Mononuclear cell (primary cell): ENCODE results near the gene SLC12A8. TPM values are rescaled to one million over a fixed set of nuclear protein-coding genes. Genes with fewer than 3 reads are reported as not detected.

Source experiments
- H3K27me3 ChIP-seq: 2 replicates; pipeline ENCODE4 v1.6.0; 2011; ENCODE audit warnings: low read length, control low read depth; ENCODE audit not compliant: insufficient read depth
- H3K4me1 ChIP-seq: 2 replicates; pipeline ENCODE4 v1.5.1; 2011; ENCODE audit warnings: mild to moderate bottlenecking, low read length, control low read depth; ENCODE audit not compliant: insufficient read depth
- H3K4me3 ChIP-seq: 2 replicates; pipeline ENCODE4 v1.5.1; 2011; ENCODE audit warnings: mild to moderate bottlenecking, low read length, moderate library complexity
- H3K9me3 ChIP-seq: 2 replicates; pipeline ENCODE4 v1.5.1; 2011; ENCODE audit warnings: low read depth, mild to moderate bottlenecking, control low read depth, low read length
- total RNA-seq: library from RNA; depleted of rRNA; stranded (reverse); fragments of >200 nt; gene quantifications from one replicate; pipeline ENCODE4 v1.2.3, GENCODE V29; 2012

SLC12A8 gene
- total RNA-seq, 1 donor, result not detected

- no peaks in the 10 kb centered on the region for H3K27me3 ChIP-seq
- H3K4me3 ChIP-seq, result no peak overlapping the region
- no peaks in the 10 kb centered on the region for H3K9me3 ChIP-seq
- peaks cover 14% of the 10 kb centered on the region for H3K4me1 ChIP-seq
These were observed 144.3 kb downstream of the SLC12A8 start for GRCh38 chr3:125068265-125068664.

GRCh38 chr3:125067225-125067624 lies 145.3 kb downstream of the SLC12A8 start:
- Histone ChIP-seq H3K4me3 (no peak overlapping the region), H3K9me3 (no peaks in the 10 kb centered on the region), H3K4me1 (peaks cover 14% of the 10 kb centered on the region), H3K27me3 (peaks cover 3% of the 10 kb centered on the region)

- Histone ChIP-seq H3K4me3 (no peak overlapping the region), H3K9me3 (no peaks in the 10 kb centered on the region)
These were observed 149.5 kb downstream of the SLC12A8 start for GRCh38 chr3:125062904-125063618.

GRCh38 chr3:125061646-125062045 lies 150.9 kb downstream of the SLC12A8 start:
- Histone ChIP-seq H3K4me3 (no peak overlapping the region), H3K27me3 (peaks cover 9% of the 10 kb centered on the region), H3K4me1 (no peaks in the 10 kb centered on the region), H3K9me3 (no peaks in the 10 kb centered on the region)

More at GRCh38 chr3:125062904-125063618, 149.5 kb downstream of the SLC12A8 start:
- Histone ChIP-seq H3K27me3 (peaks cover 7% of the 10 kb centered on the region), H3K4me1 (no peaks in the 10 kb centered on the region)

- H3K4me1 ChIP-seq, result peaks cover 5% of the 10 kb centered on the region
These were observed 151.4 kb downstream of the SLC12A8 start for GRCh38 chr3:125061170-125061569.

GRCh38 chr3:125059488-125060245 lies 152.9 kb downstream of the SLC12A8 start:
- H3K4me3 ChIP-seq, result no peak overlapping the region
- no peaks in the 10 kb centered on the region for H3K9me3 ChIP-seq
- peaks cover 9% of the 10 kb centered on the region for H3K4me1 ChIP-seq
- peaks cover 9% of the 10 kb centered on the region for H3K27me3 ChIP-seq

More at GRCh38 chr3:125061170-125061569, 151.4 kb downstream of the SLC12A8 start:
- no peak overlapping the region for H3K4me3 ChIP-seq
- no peaks in the 10 kb centered on the region for H3K9me3 ChIP-seq
- peaks cover 9% of the 10 kb centered on the region for H3K27me3 ChIP-seq

GRCh38 chr3:125058959-125059358 lies 153.6 kb downstream of the SLC12A8 start:
- H3K4me3 ChIP-seq, result no peak overlapping the region
- peaks cover 16% of the 10 kb centered on the region for H3K4me1 ChIP-seq
- no peaks in the 10 kb centered on the region for H3K9me3 ChIP-seq
- peaks cover 9% of the 10 kb centered on the region for H3K27me3 ChIP-seq

GRCh38 chr3:125058529-125058928 lies 154.0 kb downstream of the SLC12A8 start:
- H3K9me3 ChIP-seq, result no peaks in the 10 kb centered on the region
- peaks cover 21% of the 10 kb centered on the region for H3K4me1 ChIP-seq
- no peak overlapping the region for H3K4me3 ChIP-seq
- H3K27me3 ChIP-seq, result peaks cover 9% of the 10 kb centered on the region

GRCh38 chr3:125057186-125057850 lies 155.2 kb downstream of the SLC12A8 start:
- no peaks in the 10 kb centered on the region for H3K9me3 ChIP-seq
- no peak overlapping the region for H3K4me3 ChIP-seq
- peaks cover 7% of the 10 kb centered on the region for H3K27me3 ChIP-seq
- peaks cover 33% of the 10 kb centered on the region for H3K4me1 ChIP-seq

- Histone ChIP-seq H3K9me3 (no peaks in the 10 kb centered on the region), H3K4me1 (peaks cover 45% of the 10 kb centered on the region)
These were observed 156.4 kb downstream of the SLC12A8 start, which contains the start of gene HEG1 for GRCh38 chr3:125055913-125056745. Gene HEG1 (minus strand): TSS chr3:125055997. CDS start chr3:125055890, 107 bp downstream.

GRCh38 chr3:125055331-125055912 lies 157.1 kb downstream of the SLC12A8 start:
- Histone ChIP-seq H3K27me3 (peaks cover 3% of the 10 kb centered on the region), H3K9me3 (no peaks in the 10 kb centered on the region), H3K4me3 (peak overlapping the region; percentile 71), H3K4me1 (peaks cover 52% of the 10 kb centered on the region)

More at GRCh38 chr3:125055913-125056745, 156.4 kb downstream of the SLC12A8 start, which contains the start of gene HEG1:
- H3K27me3 ChIP-seq, result peaks cover 4% of the 10 kb centered on the region
- H3K4me3 ChIP-seq, result peak within 1 kb of the TSS; percentile 71

- H3K4me1 ChIP-seq, result peaks cover 53% of the 10 kb centered on the region
- peaks cover 3% of the 10 kb centered on the region for H3K27me3 ChIP-seq
- H3K4me3 ChIP-seq, result peak overlapping the region; percentile 71
- H3K9me3 ChIP-seq, result no peaks in the 10 kb centered on the region
These were observed 157.9 kb downstream of the SLC12A8 start for GRCh38 chr3:125054449-125055329.

- H3K4me1 ChIP-seq, result peaks cover 59% of the 10 kb centered on the region
- H3K27me3 ChIP-seq, result peaks cover 3% of the 10 kb centered on the region
- H3K4me3 ChIP-seq, result no peak overlapping the region
- no peaks in the 10 kb centered on the region for H3K9me3 ChIP-seq
These were observed 158.5 kb downstream of the SLC12A8 start for GRCh38 chr3:125054062-125054448.
